HG02610 (cell line): ENCODE measurements around the gene ARHGAP36.
A peak's percentile ranks its signal among the peaks of the same experiment; 100 is the strongest.

Experiments
- ATAC-seq: cut with Tn5 transposase; IDR thresholded peaks from one replicate; pipeline ENCODE4 v1.9.1; 2021; ENCODE audit warnings: mild to moderate bottlenecking, moderate library complexity; ENCODE audit not compliant: unreplicated experiment

ARHGAP36 gene

DNA sequence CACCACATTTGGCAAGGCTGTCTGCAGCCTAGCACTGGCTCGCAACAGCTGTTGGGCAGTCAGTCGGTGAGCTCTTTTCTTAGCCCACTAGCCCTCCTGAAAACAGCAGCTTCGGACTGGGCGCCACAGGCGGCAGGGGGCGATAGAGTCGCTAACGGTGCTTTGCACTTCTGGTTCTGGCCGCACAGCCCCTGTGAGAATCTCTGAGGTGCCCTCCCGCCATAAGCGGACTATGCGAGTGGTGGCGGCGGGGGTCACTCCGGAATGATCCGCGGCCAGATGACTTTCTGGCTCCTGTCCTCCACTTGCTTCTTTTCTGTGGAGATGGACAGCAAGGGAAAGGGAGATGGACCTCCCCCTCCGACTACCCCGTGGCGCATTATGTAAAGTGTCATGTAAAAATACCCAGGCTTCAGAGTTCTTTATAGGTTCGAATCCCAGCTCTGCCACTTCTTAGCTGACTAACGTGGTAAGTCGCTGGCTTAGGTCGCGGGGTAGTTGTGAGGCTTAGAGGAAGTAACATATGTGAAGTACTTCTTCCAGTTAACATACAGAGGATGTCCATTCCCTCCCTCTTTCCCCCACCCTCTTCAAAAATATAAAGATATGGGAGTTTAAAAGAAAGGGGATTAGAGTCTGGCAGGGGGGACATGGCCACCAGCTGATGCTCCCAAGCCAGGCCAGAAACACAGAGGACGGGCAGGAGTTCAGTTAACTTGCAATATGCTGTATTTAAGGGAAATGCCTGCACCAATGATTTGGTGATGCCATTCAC lies 11.0 kb downstream of the ARHGAP36 start:
- ATAC-seq, result peak; percentile 46

GRCh38 chrX:131072871-131073571 lies 14.9 kb downstream of the ARHGAP36 start:
- no peak for ATAC-seq

GRCh38 chrX:131073607-131074006 lies 15.5 kb downstream of the ARHGAP36 start:
- no peak for ATAC-seq

DNA sequence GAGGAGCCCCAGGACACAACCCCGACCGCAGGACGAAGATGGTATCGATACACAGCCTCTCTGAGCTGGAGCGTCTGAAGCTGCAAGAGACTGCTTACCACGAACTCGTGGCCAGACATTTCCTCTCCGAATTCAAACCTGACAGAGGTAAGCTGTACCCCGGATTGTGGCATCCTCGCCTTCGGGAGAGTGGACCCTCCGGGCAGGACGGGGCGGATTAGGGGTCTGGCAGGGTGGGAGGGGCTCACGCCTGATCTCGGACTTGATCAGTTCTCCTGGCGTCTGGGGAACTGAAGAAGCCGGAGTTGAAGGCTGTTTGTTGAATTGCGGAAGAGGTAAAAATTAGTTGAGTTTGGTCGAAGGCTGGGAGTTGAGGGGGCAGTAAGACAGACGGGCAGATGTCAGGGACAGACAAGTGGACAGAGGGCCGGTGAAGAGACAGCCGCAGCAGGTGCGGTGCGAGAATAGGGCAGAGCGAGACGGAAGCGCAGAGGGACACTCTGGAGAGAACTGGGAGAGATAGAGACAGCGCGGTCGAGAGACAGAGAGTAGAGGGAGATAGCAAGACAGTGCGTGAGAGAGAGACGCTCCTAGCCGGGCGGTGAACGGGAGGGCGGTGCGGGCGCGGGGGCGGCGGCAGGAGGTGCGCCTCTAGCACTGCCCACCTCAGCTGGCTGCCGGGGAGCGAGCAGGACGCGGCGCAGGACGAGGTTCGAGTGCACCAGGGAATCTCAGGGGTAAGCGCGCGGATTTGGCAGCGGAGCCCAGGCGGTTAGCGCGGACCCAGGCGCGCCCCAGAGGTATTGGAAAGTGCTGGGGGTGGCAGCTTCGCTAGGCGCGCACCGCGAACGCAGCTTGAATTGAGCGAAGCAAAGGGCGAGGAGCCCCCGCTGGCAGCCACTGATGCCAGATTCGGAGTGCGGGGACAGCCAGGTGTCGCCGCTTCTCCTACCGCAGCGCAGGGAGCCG lies 23.9 kb downstream of the ARHGAP36 start:
- ATAC-seq, result no peak

GRCh38 chrX:131083510-131084142 lies 25.5 kb downstream of the ARHGAP36 start:
- no peak for ATAC-seq

DNA sequence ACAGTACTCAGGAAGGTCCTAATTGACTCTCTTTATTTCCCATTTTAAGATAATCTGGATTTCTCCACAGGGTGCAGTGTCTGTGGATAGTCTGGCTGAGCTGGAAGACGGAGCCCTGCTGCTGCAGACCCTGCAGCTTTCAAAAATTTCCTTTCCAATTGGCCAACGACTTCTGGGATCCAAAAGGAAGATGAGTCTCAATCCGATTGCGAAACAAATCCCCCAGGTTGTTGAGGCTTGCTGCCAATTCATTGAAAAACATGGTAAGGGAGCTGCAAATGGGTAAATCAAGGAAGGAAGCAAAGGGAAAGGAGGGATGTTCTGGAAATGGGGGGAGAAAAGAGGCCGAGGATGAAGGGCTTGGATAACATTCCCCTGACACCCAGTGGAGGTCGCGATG lies 26.0 kb downstream of the ARHGAP36 start:
- ATAC-seq, result no peak

- ATAC-seq, result no peak
Measured at GRCh38 chrX:131136776-131137175, 78.6 kb downstream of the ARHGAP36 start.

- no peak for ATAC-seq
Measured at GRCh38 chrX:131139072-131139471, 80.9 kb downstream of the ARHGAP36 start.
